GM15510 (cell line): Measurements from ENCODE around the gene DYNC1I1.

Experiments used
- POLR2A ChIP-seq: IDR thresholded peaks from 3 replicates; pipeline ENCODE4 v1.6.1; 2011; ENCODE audit warnings: borderline replicate concordance; ENCODE audit not compliant: insufficient read length; ENCODE audit errors: extremely low read depth

DYNC1I1 gene

DNA sequence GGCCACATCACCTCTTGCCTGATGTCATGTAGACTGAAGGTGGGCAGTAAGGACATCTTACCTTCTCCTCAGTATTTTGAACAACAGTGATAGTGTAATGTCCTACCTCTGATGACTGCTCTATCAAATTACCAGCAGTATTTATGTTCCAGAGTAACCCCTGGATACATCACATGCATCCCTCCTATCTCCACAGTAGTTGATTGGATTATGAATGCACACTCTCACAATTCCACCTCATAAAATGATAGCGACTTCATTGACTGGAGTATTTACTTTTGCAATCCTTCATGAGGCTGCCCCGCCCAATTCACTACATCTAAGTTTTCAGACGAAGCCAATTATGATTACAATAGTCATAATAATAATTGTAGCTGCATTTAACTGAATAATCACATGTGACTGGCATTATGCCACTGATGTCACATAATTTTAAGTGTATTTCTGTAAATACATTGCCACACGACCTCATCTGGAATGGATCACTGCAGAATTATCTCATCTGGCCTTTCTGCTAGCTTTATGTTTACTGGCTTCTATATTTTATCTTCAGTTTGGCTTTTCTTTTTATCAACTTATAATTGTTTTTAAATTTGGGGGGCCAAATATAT, 280.6 kb downstream of the DYNC1I1 start:
- no peak for TF ChIP-seq POLR2A

- TF ChIP-seq POLR2A = no peak
Measured at GRCh38 chr7:96055717-96056116, 283.4 kb downstream of the DYNC1I1 start.

DNA sequence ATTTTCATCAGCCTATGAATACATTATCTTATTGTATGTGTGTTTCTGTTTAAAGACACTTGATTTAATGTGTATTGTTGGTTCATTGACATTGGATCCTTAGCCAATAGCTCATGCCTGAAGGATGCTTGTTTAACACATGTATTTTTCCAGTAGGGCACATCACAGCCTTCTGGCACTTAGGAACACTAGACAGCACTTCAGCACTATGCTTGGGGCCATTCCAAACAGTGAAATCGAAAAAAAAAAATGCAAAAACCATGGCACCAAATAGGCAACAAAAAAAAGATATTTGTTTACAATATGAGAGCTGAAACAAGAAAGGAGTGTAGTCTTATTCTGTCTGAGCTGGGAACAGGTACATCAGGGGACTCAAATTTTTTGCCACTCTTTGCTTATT, 286.7 kb downstream of the DYNC1I1 start:
- TF ChIP-seq POLR2A = no peak

GRCh38 chr7:96061009-96061408, 288.7 kb downstream of the DYNC1I1 start:
- no peak for TF ChIP-seq POLR2A

DNA sequence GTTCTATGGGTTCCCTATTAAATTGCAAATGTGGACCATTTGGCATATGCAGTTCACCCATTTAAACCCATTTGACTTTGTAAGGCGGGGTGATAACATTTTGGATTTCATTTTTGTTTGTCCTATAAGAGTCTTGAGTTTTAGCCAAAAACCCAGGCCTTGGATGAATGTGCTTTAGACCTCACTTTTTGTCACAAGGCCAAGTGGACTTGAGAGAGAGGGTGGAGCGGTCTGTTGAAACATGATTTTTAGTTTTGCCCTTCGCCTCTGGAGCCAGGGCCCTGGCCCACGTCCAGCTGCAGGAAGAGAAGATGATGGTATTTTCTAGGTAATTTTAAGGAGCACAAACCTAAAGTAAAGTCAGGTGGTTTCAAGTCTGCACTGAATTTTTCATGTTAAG, 289.5 kb downstream of the DYNC1I1 start:
- no peak for TF ChIP-seq POLR2A

DNA sequence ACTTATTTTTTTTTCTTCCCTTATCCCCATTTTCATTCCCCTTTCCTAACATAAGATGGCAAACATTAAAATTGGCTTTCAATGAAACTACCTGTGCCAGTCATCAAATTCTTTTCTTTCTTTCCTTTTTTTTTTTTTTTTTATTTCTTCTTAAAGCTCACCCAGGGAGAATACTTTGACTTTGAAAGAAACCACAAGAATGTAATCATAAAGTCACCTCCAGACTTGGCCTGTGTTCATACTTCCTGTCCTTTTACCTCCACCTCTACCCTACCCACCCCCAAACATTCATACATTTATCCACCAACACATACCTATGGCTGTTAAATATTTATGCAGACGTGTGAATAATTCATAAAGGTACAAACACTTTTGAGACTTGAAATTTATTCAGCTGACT, 295.0 kb downstream of the DYNC1I1 start:
- no peak for TF ChIP-seq POLR2A

- no peak for TF ChIP-seq POLR2A
Measured at GRCh38 chr7:96069401-96069800, 297.0 kb downstream of the DYNC1I1 start.

GRCh38 chr7:96074871-96075270, 302.5 kb downstream of the DYNC1I1 start:
- TF ChIP-seq POLR2A = no peak

GRCh38 chr7:96075510-96076349, 303.4 kb downstream of the DYNC1I1 start:
- no peak for TF ChIP-seq POLR2A

DNA sequence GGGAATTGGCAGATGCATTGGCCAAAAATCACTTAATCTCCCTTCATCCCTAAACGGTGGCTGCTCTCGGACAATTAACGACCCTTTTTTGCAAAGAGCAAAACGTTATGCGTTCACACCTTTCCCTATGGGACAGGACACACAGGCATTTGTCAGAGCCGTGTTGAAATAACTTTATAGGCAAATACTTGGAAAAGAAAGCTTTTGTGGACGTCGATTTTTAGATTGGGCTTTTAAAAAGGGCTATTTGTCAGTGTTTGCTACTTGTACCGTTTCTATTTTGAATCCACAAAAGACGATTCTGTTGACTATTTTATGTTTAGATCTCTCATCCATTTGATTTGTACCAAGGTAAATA, 304.0 kb downstream of the DYNC1I1 start:
- no peak for TF ChIP-seq POLR2A

DNA sequence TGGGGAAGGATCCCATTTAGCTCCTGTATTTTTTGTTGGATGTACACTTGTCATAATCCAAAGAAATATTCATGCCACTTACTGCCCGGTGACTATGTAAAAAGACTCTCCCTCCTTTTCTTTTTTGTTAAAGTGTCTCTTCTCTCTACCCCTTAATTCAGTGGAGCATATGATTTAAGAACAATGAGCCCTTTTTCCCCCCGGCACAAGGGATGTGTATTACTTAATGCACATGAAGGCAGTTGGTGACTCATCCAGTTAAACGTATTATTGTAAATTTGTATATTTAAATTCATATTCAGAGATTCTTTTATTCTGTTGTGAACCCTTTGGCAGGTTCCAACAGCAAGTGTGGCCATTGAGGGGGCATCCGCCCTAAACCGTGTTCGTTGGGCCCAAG, 307.7 kb downstream of the DYNC1I1 start:
- TF ChIP-seq POLR2A = no peak

DNA sequence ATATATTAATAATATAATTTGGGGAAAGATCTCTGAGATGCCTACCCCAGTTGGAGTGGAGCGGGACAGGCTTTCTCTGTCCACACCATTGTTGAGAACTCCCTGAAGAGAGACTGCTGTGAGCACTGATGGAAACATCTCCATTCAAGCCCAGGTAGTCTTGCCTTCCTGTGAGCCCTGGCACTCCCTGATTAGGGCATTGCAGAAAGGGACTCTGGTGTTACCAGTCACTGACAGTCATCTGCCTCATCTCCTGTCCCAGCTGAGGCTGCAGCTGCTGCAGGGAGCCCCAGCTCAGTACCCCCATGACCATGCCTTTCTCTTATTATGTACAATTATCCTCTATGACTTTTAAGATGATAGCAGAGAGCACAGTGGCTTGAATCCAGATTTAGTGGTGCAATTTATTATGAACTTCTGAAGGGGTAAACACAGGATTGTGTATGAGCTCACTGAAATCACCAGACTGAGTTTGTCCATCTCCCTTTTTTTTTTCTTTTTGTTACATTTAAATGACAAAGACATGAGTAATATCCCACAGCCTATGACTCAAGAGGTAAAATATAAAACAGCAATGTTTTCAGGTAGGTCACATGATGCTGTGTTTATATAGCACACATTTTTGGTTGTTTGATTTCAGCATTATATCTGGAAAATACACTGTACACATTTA, 312.7 kb downstream of the DYNC1I1 start:
- TF ChIP-seq POLR2A = no peak

DNA sequence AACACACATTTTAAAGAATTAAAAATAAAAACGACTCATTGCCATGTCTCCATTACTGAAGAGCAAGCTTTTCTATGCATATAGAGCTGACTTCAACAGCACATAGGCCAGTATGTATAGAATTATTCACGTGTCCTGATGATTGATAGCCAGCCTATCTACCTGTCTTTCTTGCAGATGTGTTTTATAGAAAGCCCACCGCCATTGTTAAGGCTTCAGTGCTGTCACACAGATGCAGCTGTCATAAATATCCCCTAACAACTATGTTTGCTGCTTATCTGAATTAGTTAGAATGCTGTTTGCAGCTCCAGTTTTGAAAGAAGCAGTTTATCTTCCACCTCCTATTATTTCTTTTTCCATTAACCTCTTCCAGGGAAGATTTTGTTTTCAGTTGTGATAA, 313.6 kb downstream of the DYNC1I1 start:
- TF ChIP-seq POLR2A = no peak

- TF ChIP-seq POLR2A = no peak
Measured at GRCh38 chr7:96088579-96088978, 316.2 kb downstream of the DYNC1I1 start.

- TF ChIP-seq POLR2A = no peak
Measured at GRCh38 chr7:96089511-96089910, 317.2 kb downstream of the DYNC1I1 start.

DNA sequence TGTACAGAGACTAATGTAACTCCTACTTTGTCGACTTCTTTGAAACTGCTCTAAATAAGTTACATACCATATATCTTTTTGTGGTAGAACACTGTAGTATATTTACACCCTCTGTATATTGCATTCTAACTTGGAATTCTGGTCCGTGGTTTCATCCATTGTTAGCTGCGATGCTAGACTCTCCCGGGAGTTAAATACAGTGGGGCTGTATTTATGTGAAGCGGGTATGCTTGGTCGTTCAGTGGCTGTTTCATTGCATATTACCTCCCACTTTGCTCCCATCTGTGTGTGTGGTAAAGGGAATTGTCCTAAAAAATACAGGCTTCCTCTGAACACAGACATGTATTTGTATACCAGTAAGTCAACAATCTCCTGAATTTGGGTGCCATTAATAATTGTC, 318.4 kb downstream of the DYNC1I1 start:
- TF ChIP-seq POLR2A = no peak
